GM12878 (cell line): ENCODE results near the gene COL7A1. TPM values are rescaled to one million over a fixed set of nuclear protein-coding genes. Genes with fewer than 3 reads are reported as not detected.

ENCODE experiments used
- BMI1 ChIP-seq: fragments of 450-650 bp; IDR thresholded peaks from 2 replicates; pipeline ENCODE4 v1.6.1; 2016; ENCODE audit warnings: mild to moderate bottlenecking, moderate library complexity, borderline replicate concordance
- CREB1 ChIP-seq: IDR thresholded peaks from 2 replicates; pipeline ENCODE4 v1.6.1; 2012; ENCODE audit warnings: low read depth, mild to moderate bottlenecking, inconsistent platforms
- ETV6 ChIP-seq, 2 experiments: fragments of 450-650 bp in 1 of 2; IDR thresholded peaks in 1 of 2; conservative IDR thresholded peaks in 1 of 2; 2 replicates each; pipeline ENCODE4 v1.6.1; 2014; ENCODE audit warnings: antibody characterized with exemption in 1 of 2, borderline replicate concordance in 1 of 2, low read depth in 1 of 2, mild to moderate bottlenecking in 1 of 2, moderate library complexity in 1 of 2
- IKZF2 ChIP-seq, 2 experiments: fragments of 450-650 bp; IDR thresholded peaks; 2 replicates each; pipeline ENCODE4 v1.6.1; 2017; ENCODE audit warnings: mild to moderate bottlenecking in 2 of 2, moderate library complexity in 2 of 2
- MEF2A ChIP-seq: IDR thresholded peaks from 2 replicates; pipeline ENCODE4 v1.6.1; 2011; ENCODE audit warnings: low read depth, mild to moderate bottlenecking, low read length, moderate library complexity; ENCODE audit not compliant: insufficient read depth
- MTA3 ChIP-seq: IDR thresholded peaks from 2 replicates; pipeline ENCODE4 v1.6.1; 2012; ENCODE audit warnings: low read length, inconsistent platforms, borderline replicate concordance
- NBN ChIP-seq: fragments of 450-650 bp; IDR thresholded peaks from 2 replicates; pipeline ENCODE4 v1.6.1; 2016
- SMAD5 ChIP-seq: IDR thresholded peaks from 2 replicates; pipeline ENCODE4 v1.6.1; 2016; ENCODE audit warnings: antibody characterized with exemption, low read depth
- SREBF1 ChIP-seq: IDR thresholded peaks from 2 replicates; pipeline ENCODE4 v1.6.1; 2012; ENCODE audit warnings: mild to moderate bottlenecking, low read length
- TBL1XR1 ChIP-seq: IDR thresholded peaks from 2 replicates; pipeline ENCODE4 v1.6.1; 2012; ENCODE audit warnings: low read depth, low read length, improper control_type of control experiment
- TCF12 ChIP-seq: IDR thresholded peaks from 2 replicates; pipeline ENCODE4 v1.6.1; 2011; ENCODE audit warnings: low read depth, mild to moderate bottlenecking, low read length
- ZNF274 ChIP-seq: IDR thresholded peaks from one replicate; pipeline ENCODE4 v1.8.0; 2011; ENCODE audit not compliant: insufficient read length, insufficient read depth
- polyA plus RNA-seq, 11 experiments: library from polyadenylated mRNA; depleted of rRNA in 4 of 11; unstranded in 6 of 11; stranded (reverse) in 5 of 11; fragments of >200 nt; fragmentation: Nextera tagmentation in 4 of 11; fragmentation: Illumina TruSeq in 1 of 11; extraction: Ambion mirVana in 4 of 11; extraction: Trizol in 1 of 11; gene quantifications; 1 replicate in 1 of 11; 2 replicates in 10 of 11; pipeline versions ENCODE4 v1.2.1 to v1.2.3, GENCODE V29; 2011 to 2016; ENCODE audit warnings: inconsistent platforms in 2 of 11, missing spikeins in 2 of 11, low read depth in 1 of 11
- total RNA-seq, 4 experiments: library from RNA; depleted of rRNA in 3 of 4; stranded (reverse); fragments of >200 nt in 3 of 4; fragmentation: Illumina TruSeq in 1 of 4; extraction: Trizol in 1 of 4; gene quantifications; 2 replicates each; pipeline versions ENCODE4 v1.2.1 to v1.2.3, GENCODE V29; 2013 to 2021
- TF ChIP-seq, protein P1 (sequence below): fragments of 450-650 bp; IDR thresholded peaks from 2 replicates; pipeline ENCODE4 v1.6.1; 2017; ENCODE audit warnings: antibody characterized with exemption, mild to moderate bottlenecking, moderate library complexity

Gene COL7A1
- total and polyA plus RNA-seq, 10 of the 15 experiments (the other 5 are each of a cell fraction or from before 2014, with no cell fraction given): 0.01 to 1.9 (median 0.29) TPM; not detected in 1

GRCh38 chr3:48628277-48629017 is 33.3 kb upstream of the COL7A1 start (continued):
- TF ChIP-seq, protein P1, sequence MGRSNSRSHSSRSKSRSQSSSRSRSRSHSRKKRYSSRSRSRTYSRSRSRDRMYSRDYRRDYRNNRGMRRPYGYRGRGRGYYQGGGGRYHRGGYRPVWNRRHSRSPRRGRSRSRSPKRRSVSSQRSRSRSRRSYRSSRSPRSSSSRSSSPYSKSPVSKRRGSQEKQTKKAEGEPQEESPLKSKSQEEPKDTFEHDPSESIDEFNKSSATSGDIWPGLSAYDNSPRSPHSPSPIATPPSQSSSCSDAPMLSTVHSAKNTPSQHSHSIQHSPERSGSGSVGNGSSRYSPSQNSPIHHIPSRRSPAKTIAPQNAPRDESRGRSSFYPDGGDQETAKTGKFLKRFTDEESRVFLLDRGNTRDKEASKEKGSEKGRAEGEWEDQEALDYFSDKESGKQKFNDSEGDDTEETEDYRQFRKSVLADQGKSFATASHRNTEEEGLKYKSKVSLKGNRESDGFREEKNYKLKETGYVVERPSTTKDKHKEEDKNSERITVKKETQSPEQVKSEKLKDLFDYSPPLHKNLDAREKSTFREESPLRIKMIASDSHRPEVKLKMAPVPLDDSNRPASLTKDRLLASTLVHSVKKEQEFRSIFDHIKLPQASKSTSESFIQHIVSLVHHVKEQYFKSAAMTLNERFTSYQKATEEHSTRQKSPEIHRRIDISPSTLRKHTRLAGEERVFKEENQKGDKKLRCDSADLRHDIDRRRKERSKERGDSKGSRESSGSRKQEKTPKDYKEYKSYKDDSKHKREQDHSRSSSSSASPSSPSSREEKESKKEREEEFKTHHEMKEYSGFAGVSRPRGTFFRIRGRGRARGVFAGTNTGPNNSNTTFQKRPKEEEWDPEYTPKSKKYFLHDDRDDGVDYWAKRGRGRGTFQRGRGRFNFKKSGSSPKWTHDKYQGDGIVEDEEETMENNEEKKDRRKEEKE: no peak
- TF ChIP-seq MTA3: no peak
- TF ChIP-seq BMI1: no peak
- TF ChIP-seq TBL1XR1: no peak
- TF ChIP-seq NBN: no peak
- no peak for TF ChIP-seq IKZF2 (IDR thresholded peaks at IDR 0.05)
- no peak for TF ChIP-seq CREB1
- TF ChIP-seq ZNF274: no peak
- TF ChIP-seq ETV6 (conservative IDR thresholded peaks at IDR 0.05 in 1 of 2, IDR thresholded peaks at IDR 0.05 in 1 of 2; ENCODE audit: borderline replicate concordance in 1 of 2, low read depth in 1 of 2): no peak
- TF ChIP-seq SMAD5: no peak
- no peak for TF ChIP-seq TCF12
- TF ChIP-seq MEF2A: no peak
- no peak for TF ChIP-seq SREBF1
- TF ChIP-seq, all 136 proteins: peak for 0
